HG03066 (cell line): ENCODE data around the gene IGF2BP1.
"Not testable (repeated sequence)": the region's sequence is repeated elsewhere in the genome, so short reads cannot be mapped to it uniquely, and the experiment has no call there.

Source experiments
- ATAC-seq: cut with Tn5 transposase; IDR thresholded peaks from one replicate; pipeline ENCODE4 v1.9.1; 2021; ENCODE audit warnings: low read depth; ENCODE audit not compliant: unreplicated experiment

Gene IGF2BP1

DNA sequence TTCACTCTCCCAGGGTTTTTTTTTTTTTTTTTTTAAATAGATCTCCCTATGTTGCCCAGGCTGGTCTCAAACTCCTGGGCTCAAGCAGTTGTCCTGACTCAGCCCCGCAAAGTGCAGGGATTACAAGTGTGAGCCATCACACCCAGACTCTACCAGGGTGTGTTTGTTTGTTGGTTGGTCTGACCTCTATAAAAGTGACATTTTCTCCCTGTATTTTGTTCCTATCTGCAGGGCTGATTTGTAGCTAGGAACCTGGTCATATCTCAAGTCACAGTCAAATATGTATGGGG, 89.1 kb downstream of the IGF2BP1 start:
- ATAC-seq, result no peak

DNA sequence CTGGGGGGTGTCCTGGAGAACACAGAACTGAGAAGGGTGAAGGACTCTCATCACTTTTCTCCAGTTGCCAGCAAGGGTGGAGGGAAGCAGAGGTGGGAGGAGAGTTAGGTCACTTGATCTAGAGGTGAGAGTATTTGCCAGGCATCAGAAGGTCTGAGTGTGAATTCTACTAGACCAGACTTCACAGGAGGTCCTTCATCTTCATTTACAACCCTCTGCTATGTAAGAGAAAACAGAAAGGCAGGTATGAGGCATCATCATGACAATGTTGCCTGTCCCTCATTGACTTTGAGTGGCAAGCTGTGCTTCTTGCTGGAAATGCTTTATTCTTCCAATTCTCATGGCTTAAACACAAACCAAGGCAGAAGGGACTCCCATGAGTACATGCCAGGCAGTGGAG, 89.5 kb downstream of the IGF2BP1 start:
- no peak for ATAC-seq

- ATAC-seq, result no peak
Measured at GRCh38 chr17:49089094-49089493, 91.9 kb downstream of the IGF2BP1 start.

- ATAC-seq, result no peak
Measured at GRCh38 chr17:49090878-49091594, 93.9 kb downstream of the IGF2BP1 start.

DNA sequence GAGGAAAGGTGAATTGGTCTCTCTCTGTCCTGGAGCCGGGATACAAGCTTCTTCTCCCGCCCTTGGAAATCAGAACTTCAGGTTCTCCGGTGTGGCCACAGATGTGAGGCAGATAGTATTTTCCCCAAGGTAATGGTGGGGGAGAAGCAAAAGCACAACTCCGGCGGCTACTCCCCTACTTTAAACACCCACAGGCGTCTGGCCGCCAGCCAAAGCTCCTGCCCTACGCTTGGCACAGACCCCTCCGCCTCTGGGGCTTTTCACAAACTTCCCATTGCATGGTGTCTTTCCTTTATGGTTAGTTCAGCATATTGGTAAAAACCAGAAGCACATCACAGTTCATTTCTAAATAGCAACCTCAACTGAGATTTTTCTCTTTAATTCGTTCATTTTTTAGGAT, 95.9 kb downstream of the IGF2BP1 start:
- no peak for ATAC-seq

- no peak for ATAC-seq
Measured at GRCh38 chr17:49100601-49101000, 103.4 kb downstream of the IGF2BP1 start.

- no peak for ATAC-seq
Measured at GRCh38 chr17:49101054-49101534, 103.9 kb downstream of the IGF2BP1 start.

- ATAC-seq, result not testable (repeated sequence)
Measured at GRCh38 chr17:49103360-49103759, 106.2 kb downstream of the IGF2BP1 start.

DNA sequence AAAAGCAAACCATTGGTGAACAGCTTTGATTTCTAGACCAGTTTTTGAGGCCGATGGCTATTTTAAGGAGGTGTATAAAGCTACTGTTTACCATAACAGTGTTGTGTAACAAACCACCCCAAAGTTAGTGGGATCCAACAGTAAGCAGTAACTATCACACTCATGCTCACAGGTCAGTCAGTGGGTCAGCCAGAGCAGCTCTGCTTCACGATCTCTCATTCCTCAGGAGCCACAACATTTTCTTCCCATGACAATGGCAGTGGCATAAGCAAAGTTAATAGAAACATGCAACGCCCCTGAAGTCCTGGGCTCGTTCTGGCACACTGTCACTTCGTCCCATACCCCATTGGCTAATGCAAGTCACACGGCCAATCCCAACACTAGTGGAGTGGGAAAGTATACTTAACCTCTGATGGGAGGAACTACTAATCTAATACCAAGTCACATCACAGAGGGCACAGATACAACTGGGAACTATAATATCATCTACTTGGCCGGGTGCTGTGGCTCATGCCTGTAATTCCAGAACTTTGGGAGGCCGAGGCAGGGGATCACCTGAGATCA, 107.4 kb downstream of the IGF2BP1 start:
- ATAC-seq, result no peak
